Astrocyte (in vitro differentiated cells and primary cell): ENCODE results near the gene RAPGEF2.

Experiments used
- EZH2 ChIP-seq: IDR thresholded peaks from 2 replicates; pipeline ENCODE4 v1.6.1; 2012; ENCODE audit warnings: mild to moderate bottlenecking, low read length, inconsistent platforms; ENCODE audit not compliant: insufficient read depth
- TF ChIP-seq, protein P1 (sequence below): IDR thresholded peaks from 2 replicates; pipeline ENCODE4 v1.5.1; 2011; ENCODE audit warnings: low read depth, mild to moderate bottlenecking, inconsistent platforms, low read length, moderate library complexity; ENCODE audit not compliant: insufficient read depth

DNA sequence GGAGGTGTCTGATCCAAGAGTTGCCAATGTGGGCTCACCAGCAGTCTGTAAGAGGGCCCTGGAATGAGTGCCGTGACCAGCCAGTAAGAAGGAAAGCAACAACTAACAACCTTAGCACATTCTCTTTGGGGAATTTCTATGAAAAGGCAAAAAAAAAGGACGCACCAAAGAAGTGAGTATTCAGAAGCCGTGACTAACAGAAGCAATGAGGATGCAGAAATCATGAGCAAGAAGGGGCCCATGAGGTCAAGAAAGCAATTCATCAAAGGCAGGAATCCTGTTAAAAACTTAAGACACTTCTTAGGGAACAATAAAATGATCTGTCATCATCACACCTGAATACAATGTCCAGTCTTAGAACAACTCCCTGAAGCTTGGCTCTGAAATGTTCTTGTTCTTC, 260.5 kb downstream of the RAPGEF2 start:
- no peak for TF ChIP-seq EZH2
- TF ChIP-seq, protein P1, sequence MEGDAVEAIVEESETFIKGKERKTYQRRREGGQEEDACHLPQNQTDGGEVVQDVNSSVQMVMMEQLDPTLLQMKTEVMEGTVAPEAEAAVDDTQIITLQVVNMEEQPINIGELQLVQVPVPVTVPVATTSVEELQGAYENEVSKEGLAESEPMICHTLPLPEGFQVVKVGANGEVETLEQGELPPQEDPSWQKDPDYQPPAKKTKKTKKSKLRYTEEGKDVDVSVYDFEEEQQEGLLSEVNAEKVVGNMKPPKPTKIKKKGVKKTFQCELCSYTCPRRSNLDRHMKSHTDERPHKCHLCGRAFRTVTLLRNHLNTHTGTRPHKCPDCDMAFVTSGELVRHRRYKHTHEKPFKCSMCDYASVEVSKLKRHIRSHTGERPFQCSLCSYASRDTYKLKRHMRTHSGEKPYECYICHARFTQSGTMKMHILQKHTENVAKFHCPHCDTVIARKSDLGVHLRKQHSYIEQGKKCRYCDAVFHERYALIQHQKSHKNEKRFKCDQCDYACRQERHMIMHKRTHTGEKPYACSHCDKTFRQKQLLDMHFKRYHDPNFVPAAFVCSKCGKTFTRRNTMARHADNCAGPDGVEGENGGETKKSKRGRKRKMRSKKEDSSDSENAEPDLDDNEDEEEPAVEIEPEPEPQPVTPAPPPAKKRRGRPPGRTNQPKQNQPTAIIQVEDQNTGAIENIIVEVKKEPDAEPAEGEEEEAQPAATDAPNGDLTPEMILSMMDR, result no peak
